GM23338 (cell line): ENCODE results near the gene SLC23A2. TPM values are rescaled to one million over a fixed set of nuclear protein-coding genes. Genes with fewer than 3 reads are reported as not detected.
A peak's percentile ranks its signal among the peaks of the same experiment; 100 is the strongest.

Experiments used
- ATAC-seq: fragments of 200-7000 bp; cut with Tn5 transposase; 3 replicates; pipeline ENCODE4 v1.9.1; 2020
- DNase-seq: peaks from one replicate; pipeline ENCODE4 v3.0.0-alpha.2; 2015; ENCODE audit warnings: low spot score
- H2AFZ ChIP-seq: fragments of 200-600 bp; sonication (generic); 2 replicates; pipeline ENCODE4 v1.8.0; 2016; ENCODE audit warnings: antibody characterized with exemption, mild to moderate bottlenecking, moderate library complexity
- H3F3A ChIP-seq: fragments of 200-600 bp; sonication (generic); replicated peaks from 2 replicates; pipeline ENCODE4 v1.8.0; 2017; ENCODE audit warnings: antibody characterized with exemption, mixed run types, low read depth
- H3K27ac ChIP-seq: fragments of 200-600 bp; sonication (generic); 2 replicates; pipeline ENCODE4 v1.6.1; 2016; ENCODE audit warnings: low read depth
- H3K27me3 ChIP-seq: fragments of 200-600 bp; sonication (generic); 2 replicates; pipeline ENCODE4 v1.8.0; 2016; ENCODE audit warnings: mild to moderate bottlenecking, mixed run types, moderate library complexity; ENCODE audit not compliant: insufficient read depth
- H3K36me3 ChIP-seq: fragments of 200-600 bp; sonication (generic); 2 replicates; pipeline ENCODE4 v1.8.0; 2016; ENCODE audit warnings: mild to moderate bottlenecking; ENCODE audit not compliant: insufficient read depth
- H3K4me1 ChIP-seq: fragments of 200-600 bp; sonication (generic); 2 replicates; pipeline ENCODE4 v1.8.0; 2016; ENCODE audit warnings: mild to moderate bottlenecking, moderate library complexity; ENCODE audit not compliant: insufficient read depth
- H3K4me2 ChIP-seq: fragments of 200-600 bp; sonication (generic); 2 replicates; pipeline ENCODE4 v1.7.1; 2017; ENCODE audit warnings: mixed run types
- H3K4me3 ChIP-seq: fragments of 200-600 bp; sonication (generic); 2 replicates; pipeline ENCODE4 v1.6.1; 2016; ENCODE audit warnings: mixed run types
- H3K79me2 ChIP-seq: fragments of 200-600 bp; sonication (generic); replicated peaks from 2 replicates; pipeline ENCODE4 v1.8.0; 2017; ENCODE audit warnings: mild to moderate bottlenecking; ENCODE audit not compliant: insufficient read depth
- H3K9me2 ChIP-seq: fragments of 200-600 bp; sonication (generic); 2 replicates; pipeline ENCODE4 v1.8.0; 2017; ENCODE audit not compliant: insufficient read depth
- H4K20me1 ChIP-seq: fragments of 200-600 bp; sonication (generic); replicated peaks from 2 replicates; pipeline ENCODE4 v1.8.0; 2017; ENCODE audit warnings: mild to moderate bottlenecking; ENCODE audit not compliant: insufficient read depth
- H3K27ac Mint-ChIP-seq: 2 replicates; pipeline ENCODE4 v1.8.0; 2020; ENCODE audit warnings: inconsistent platforms, mild to moderate bottlenecking, moderate library complexity, mixed read lengths
- H3K27me3 Mint-ChIP-seq: 3 replicates; pipeline ENCODE4 v1.8.0; 2022; ENCODE audit warnings: low read depth, mild to moderate bottlenecking, moderate library complexity, mixed read lengths, inconsistent platforms; ENCODE audit not compliant: insufficient read depth, poor library complexity
- H3K36me3 Mint-ChIP-seq: 3 replicates; pipeline ENCODE4 v1.8.0; 2021; ENCODE audit warnings: low read depth, mild to moderate bottlenecking, inconsistent platforms, moderate library complexity, mixed read lengths
- H3K4me1 Mint-ChIP-seq: 3 replicates; pipeline ENCODE4 v1.8.0; 2020; ENCODE audit warnings: mild to moderate bottlenecking, inconsistent platforms, mixed read lengths
- H3K4me3 Mint-ChIP-seq: 3 replicates; pipeline ENCODE4 v1.8.0; 2021; ENCODE audit warnings: moderate library complexity, mild to moderate bottlenecking, inconsistent platforms, mixed read lengths
- H3K9me3 Mint-ChIP-seq: 3 replicates; pipeline ENCODE4 v1.8.0; 2020; ENCODE audit warnings: moderate library complexity, mild to moderate bottlenecking, inconsistent platforms, mixed read lengths
- CREB1 ChIP-seq: fragments of 250-450 bp; sonication (Bioruptor Pico); IDR thresholded peaks from 2 replicates; pipeline ENCODE4 v1.5.0; 2020; ENCODE audit warnings: low read depth, mild to moderate bottlenecking, moderate library complexity
- ETS1 ChIP-seq: IDR thresholded peaks from 2 replicates; pipeline ENCODE4 v1.6.1; 2016; ENCODE audit warnings: antibody characterized with exemption
- EZH2 ChIP-seq: fragments of 200-600 bp; sonication (generic); IDR thresholded peaks from one replicate; pipeline ENCODE4 v1.8.0; 2017; ENCODE audit warnings: antibody characterized with exemption, mild to moderate bottlenecking, low read depth; ENCODE audit not compliant: unreplicated experiment
- STAT1 ChIP-seq: IDR thresholded peaks from one replicate; pipeline ENCODE4 v1.6.1; 2016; ENCODE audit warnings: antibody characterized with exemption; ENCODE audit not compliant: unreplicated experiment
- ZNF462 ChIP-seq: fragments of 250-450 bp; sonication (Bioruptor Pico); IDR thresholded peaks from 2 replicates; pipeline ENCODE4 v1.5.0; 2020; ENCODE audit warnings: mild to moderate bottlenecking, moderate library complexity
- polyA plus RNA-seq: library from polyadenylated mRNA; unstranded; fragments of >200 nt; fragmentation: Nextera tagmentation; extraction: Ambion mirVana; gene quantifications from 2 replicates; pipeline ENCODE4 v1.2.1, GENCODE V29; 2016
- total RNA-seq: library from RNA; depleted of rRNA; stranded (reverse); fragments of >200 nt; shearing (Covaris generic); gene quantifications from 2 replicates; pipeline ENCODE4 v1.2.3, GENCODE V29; 2014

The SLC23A2 gene
- total and polyA plus RNA-seq, 2 experiments from 2014 or later, result 4.4 to 20.2 TPM

- H3K4me1 Mint-ChIP-seq, result peaks cover 15% of the 10 kb centered on the region
These were observed 33.4 kb downstream of the SLC23A2 start for GRCh38 chr20:4967752-4968477.

GRCh38 chr20:4966826-4967751 is 34.2 kb downstream of the SLC23A2 start:
- Histone ChIP-seq H3K9me2 (0 out of 2 replicates have a peak, but pooled peaks cover 6% of the 10 kb centered on the region), H4K20me1 (no peaks in the 10 kb centered on the region), H3K4me1 (no peaks in the 10 kb centered on the region), H3K27ac (no peak overlapping the region), H3F3A (no peaks in the 10 kb centered on the region), H3K79me2 (0 out of 2 replicates have a peak, but pooled peaks cover 2% of the 10 kb centered on the region), H3K36me3 (peaks cover 7% of the 10 kb centered on the region; the same call in 1 of the 2 replicates), H2AFZ (no peak overlapping the region), H3K4me3 (no peak overlapping the region), H3K4me2 (no peak overlapping the region), H3K27me3 (no peaks in the 10 kb centered on the region)
- H3K27ac Mint-ChIP-seq, result peak overlapping the region; percentile 22
- H3K4me3 Mint-ChIP-seq, result no peak overlapping the region
- ATAC-seq (no peak), DNase-seq (no peak)
- peaks cover 4% of the 10 kb centered on the region for H3K27me3 Mint-ChIP-seq
- peaks cover 12% of the 10 kb centered on the region; the same call in 2 of the 3 replicates for H3K36me3 Mint-ChIP-seq
- peaks cover 19% of the 10 kb centered on the region for H3K4me1 Mint-ChIP-seq
- no peak for TF ChIP-seq EZH2
- no peak for TF ChIP-seq CREB1 (CRISPR knock-in tag)
- no peaks in the 10 kb centered on the region for H3K9me3 Mint-ChIP-seq

More at GRCh38 chr20:4967752-4968477, 33.4 kb downstream of the SLC23A2 start:
- Histone ChIP-seq H3K27me3 (no peaks in the 10 kb centered on the region), H3K79me2 (0 out of 2 replicates have a peak, but pooled peaks cover 5% of the 10 kb centered on the region), H3K36me3 (peaks cover 7% of the 10 kb centered on the region; the same call in 1 of the 2 replicates), H3K27ac (no peak overlapping the region), H2AFZ (no peak overlapping the region), H4K20me1 (no peaks in the 10 kb centered on the region), H3K4me1 (no peaks in the 10 kb centered on the region), H3K4me2 (no peak overlapping the region), H3K9me2 (0 out of 2 replicates have a peak, but pooled peaks cover 6% of the 10 kb centered on the region), H3K4me3 (no peak overlapping the region), H3F3A (no peaks in the 10 kb centered on the region)
- TF ChIP-seq ETS1, result no peak
- no peaks in the 10 kb centered on the region for H3K9me3 Mint-ChIP-seq
- H3K27ac Mint-ChIP-seq, result no peak overlapping the region; the same call in 1 of the 2 replicates
- peaks cover 12% of the 10 kb centered on the region; the same call in 2 of the 3 replicates for H3K36me3 Mint-ChIP-seq
- no peak overlapping the region for H3K4me3 Mint-ChIP-seq
- DNase-seq (no peak), ATAC-seq (no peak)
- peaks cover 4% of the 10 kb centered on the region for H3K27me3 Mint-ChIP-seq

GRCh38 chr20:4962241-4962855 is 39.0 kb downstream of the SLC23A2 start:
- H3F3A ChIP-seq, result no peaks in the 10 kb centered on the region
- Mint-ChIP-seq H3K4me1 (peaks cover 22% of the 10 kb centered on the region), H3K4me3 (no peak overlapping the region), H3K27me3 (peaks cover 2% of the 10 kb centered on the region), H3K27ac (no peak overlapping the region), H3K9me3 (no peaks in the 10 kb centered on the region), H3K36me3 (no peaks in the 10 kb centered on the region)
- no peaks in the 10 kb centered on the region for H4K20me1 ChIP-seq
- no peak overlapping the region for H3K4me3 ChIP-seq
- H3K79me2 ChIP-seq, result no peaks in the 10 kb centered on the region
- H3K9me2 ChIP-seq, result no peaks in the 10 kb centered on the region
- DNase-seq (no peak), ATAC-seq (no peak)
- H2AFZ ChIP-seq, result no peak overlapping the region
- no peaks in the 10 kb centered on the region for H3K4me1 ChIP-seq
- H3K27ac ChIP-seq, result no peak overlapping the region
- H3K27me3 ChIP-seq, result no peaks in the 10 kb centered on the region
- no peak overlapping the region for H3K4me2 ChIP-seq
- H3K36me3 ChIP-seq, result no peaks in the 10 kb centered on the region
- no peak for TF ChIP-seq STAT1
- no peak for TF ChIP-seq ZNF462 (CRISPR knock-in tag)
